Right atrium auricular region (tissue), 2 donors: ENCODE results near the gene STARD3NL. TPM values are rescaled to one million over a fixed set of nuclear protein-coding genes. Genes with fewer than 3 reads are reported as not detected.

ENCODE experiments used
- DNase-seq: peaks from one replicate; pipeline ENCODE4 v3.0.0-alpha.2; 2019; ENCODE audit warnings: low spot score
- H3K27ac ChIP-seq, 2 donors: fragments of 200-600 bp; sonication (generic); 1 replicate in 1 of 2; 2 replicates in 1 of 2; pipeline ENCODE4 v1.5.1; 2016 to 2019
- H3K27me3 ChIP-seq, 2 donors: fragments of 200-600 bp; sonication (generic); one replicate each; pipeline versions ENCODE4 v1.5.1 to v1.6.0; 2017 to 2019
- H3K36me3 ChIP-seq: fragments of 200-600 bp; sonication (generic); one replicate; pipeline ENCODE4 v1.5.1; 2016
- H3K4me1 ChIP-seq, 2 donors: fragments of 200-600 bp; sonication (generic); one replicate each; pipeline versions ENCODE4 v1.5.1 to v1.6.0; 2017 to 2019
- H3K4me3 ChIP-seq, 2 donors: fragments of 200-600 bp; sonication (generic); 1 replicate in 1 of 2; 2 replicates in 1 of 2; pipeline ENCODE4 v1.5.1; 2017 to 2019; ENCODE audit warnings: mild to moderate bottlenecking in 1 of 2, moderate library complexity in 1 of 2
- H3K9me3 ChIP-seq, 2 donors: fragments of 200-600 bp; sonication (generic); one replicate each; pipeline ENCODE4 v1.5.1; 2019
- CTCF ChIP-seq, 2 donors: fragments of 200-600 bp; sonication (generic); IDR thresholded peaks; one replicate each; pipeline ENCODE4 v1.5.1; 2019; ENCODE audit warnings: antibody characterized with exemption in 2 of 2
- total RNA-seq, 2 donors: library from RNA; depleted of rRNA; stranded (reverse); fragments of >200 nt; gene quantifications; one replicate each; pipeline ENCODE4 v1.1.0, GENCODE V29; 2016

STARD3NL gene
- total RNA-seq, 2 donors from 2014 or later, result 36.3 to 41.9 TPM

GRCh38 chr7:38192327-38192726, 14.3 kb downstream of the STARD3NL start:
- DNase-seq, result no peak
- H3K27ac ChIP-seq, result no peak overlapping the region
- peaks cover 0 to 16% of the 10 kb centered on the region in 2 donors for H3K4me1 ChIP-seq
- H3K9me3 ChIP-seq, result peaks cover 0 to 18% of the 10 kb centered on the region in 2 donors
- no peaks in the 10 kb centered on the region for H3K27me3 ChIP-seq
- no peak for TF ChIP-seq CTCF (IDR thresholded peaks at IDR 0.05)
- H3K36me3 ChIP-seq, result no peaks in the 10 kb centered on the region
- no peak overlapping the region for H3K4me3 ChIP-seq

- TF ChIP-seq CTCF (IDR thresholded peaks at IDR 0.05), result no peak
- Histone ChIP-seq H3K9me3 (peaks cover 0 to 18% of the 10 kb centered on the region in 2 donors), H3K4me3 (no peak overlapping the region), H3K4me1 (peaks cover 0 to 37% of the 10 kb centered on the region in 2 donors), H3K36me3 (no peaks in the 10 kb centered on the region), H3K27me3 (no peaks in the 10 kb centered on the region), H3K27ac (no peak overlapping the region)
- no peak for DNase-seq
These were observed 18.0 kb downstream of the STARD3NL start for GRCh38 chr7:38195804-38196595.

- H3K36me3 ChIP-seq, result no peaks in the 10 kb centered on the region
- no peak for TF ChIP-seq CTCF (IDR thresholded peaks at IDR 0.05)
- no peak for DNase-seq
- no peak overlapping the region for H3K27ac ChIP-seq
- H3K27me3 ChIP-seq, result no peaks in the 10 kb centered on the region
- H3K4me1 ChIP-seq, result peaks cover 0 to 37% of the 10 kb centered on the region in 2 donors
- no peaks in the 10 kb centered on the region for H3K9me3 ChIP-seq
- no peak overlapping the region for H3K4me3 ChIP-seq
These were observed 20.3 kb downstream of the STARD3NL start for GRCh38 chr7:38198366-38198765.

GRCh38 chr7:38199154-38199553, 21.1 kb downstream of the STARD3NL start:
- H3K4me3 ChIP-seq, result no peak overlapping the region
- H3K4me1 ChIP-seq, result peaks cover 0 to 37% of the 10 kb centered on the region in 2 donors
- no peaks in the 10 kb centered on the region for H3K36me3 ChIP-seq
- no peak for DNase-seq
- no peaks in the 10 kb centered on the region for H3K27me3 ChIP-seq
- H3K27ac ChIP-seq, result no peak overlapping the region
- TF ChIP-seq CTCF (IDR thresholded peaks at IDR 0.05), result no peak
- no peaks in the 10 kb centered on the region for H3K9me3 ChIP-seq

GRCh38 chr7:38199782-38200181, 21.7 kb downstream of the STARD3NL start:
- TF ChIP-seq CTCF (IDR thresholded peaks at IDR 0.05), result no peak
- no peak overlapping the region for H3K27ac ChIP-seq
- H3K27me3 ChIP-seq, result no peaks in the 10 kb centered on the region
- H3K4me1 ChIP-seq, result peaks cover 0 to 37% of the 10 kb centered on the region in 2 donors
- DNase-seq, result no peak
- H3K36me3 ChIP-seq, result no peaks in the 10 kb centered on the region
- H3K4me3 ChIP-seq, result no peak overlapping the region
- no peaks in the 10 kb centered on the region for H3K9me3 ChIP-seq

GRCh38 chr7:38206071-38206470, 28.0 kb downstream of the STARD3NL start:
- no peaks in the 10 kb centered on the region for H3K27me3 ChIP-seq
- TF ChIP-seq CTCF (IDR thresholded peaks at IDR 0.05), result no peak
- no peak for DNase-seq
- H3K4me3 ChIP-seq, result no peak overlapping the region
- H3K9me3 ChIP-seq, result no peaks in the 10 kb centered on the region
- H3K4me1 ChIP-seq, result no peaks in the 10 kb centered on the region
- H3K27ac ChIP-seq, result no peak overlapping the region
- H3K36me3 ChIP-seq, result peaks cover 9% of the 10 kb centered on the region
